Liver (tissue), 9 donors: ENCODE results near the gene WFIKKN1. TPM values are rescaled to one million over a fixed set of nuclear protein-coding genes. Genes with fewer than 3 reads are reported as not detected.

Experiments
- DNase-seq: peaks from one replicate; pipeline ENCODE4 v3.0.0-alpha.2; 2017; ENCODE audit warnings: low spot score
- H3K27ac ChIP-seq, 2 donors: one replicate each; pipeline ENCODE4 v1.7.0; 2013; ENCODE audit warnings: inconsistent platforms in 2 of 2, low read length in 2 of 2, control low read depth in 1 of 2, low read depth in 1 of 2, mild to moderate bottlenecking in 1 of 2
- H3K27me3 ChIP-seq, 4 donors: one replicate each; pipeline versions ENCODE4 v1.6.1 to v1.7.0; 2013; ENCODE audit warnings: low read length in 3 of 4, inconsistent platforms in 1 of 4, mild to moderate bottlenecking in 1 of 4, moderate library complexity in 1 of 4; ENCODE audit not compliant: control insufficient read depth in 4 of 4, insufficient read depth in 4 of 4
- H3K36me3 ChIP-seq, 4 donors: one replicate each; pipeline versions ENCODE4 v1.6.1 to v1.7.0; 2013; ENCODE audit warnings: low read length in 3 of 4, mild to moderate bottlenecking in 3 of 4, low read depth in 1 of 4, moderate library complexity in 1 of 4; ENCODE audit not compliant: control insufficient read depth in 4 of 4, insufficient read depth in 3 of 4
- H3K4me1 ChIP-seq, 4 donors: one replicate each; pipeline versions ENCODE4 v1.6.1 to v1.7.0; 2013; ENCODE audit warnings: low read length in 3 of 4, mild to moderate bottlenecking in 3 of 4, moderate library complexity in 1 of 4; ENCODE audit not compliant: control insufficient read depth in 4 of 4, insufficient read depth in 4 of 4
- H3K4me3 ChIP-seq, 3 donors: one replicate each; pipeline versions ENCODE4 v1.6.1 to v1.7.0; 2013; ENCODE audit warnings: low read length in 3 of 3, control low read depth in 1 of 3, low read depth in 1 of 3, mild to moderate bottlenecking in 1 of 3
- H3K9ac ChIP-seq, 2 donors: one replicate each; pipeline ENCODE4 v1.7.0; 2013; ENCODE audit warnings: low read length in 2 of 2, mild to moderate bottlenecking in 2 of 2, moderate library complexity in 2 of 2, control low read depth in 1 of 2, low read depth in 1 of 2
- H3K9me3 ChIP-seq, 4 donors: one replicate each; pipeline versions ENCODE4 v1.6.1 to v1.7.0; 2013; ENCODE audit warnings: low read length in 3 of 4; ENCODE audit not compliant: control insufficient read depth in 4 of 4
- FOXA1 ChIP-seq: IDR thresholded peaks from 2 replicates; pipeline ENCODE4 v1.6.1; 2016; ENCODE audit warnings: antibody characterized with exemption
- FOXA2 ChIP-seq: IDR thresholded peaks from 2 replicates; pipeline ENCODE4 v1.6.1; 2016; ENCODE audit warnings: antibody characterized with exemption
- GABPA ChIP-seq, 2 donors: IDR thresholded peaks in 1 of 2; conservative IDR thresholded peaks in 1 of 2; 2 replicates each; pipeline ENCODE4 v1.6.1; 2016; ENCODE audit warnings: antibody characterized with exemption in 2 of 2, mild to moderate bottlenecking in 1 of 2, moderate library complexity in 1 of 2
- HNF4A ChIP-seq, 2 donors: conservative IDR thresholded peaks; 2 replicates each; pipeline ENCODE4 v1.6.1; 2016; ENCODE audit warnings: antibody characterized with exemption in 2 of 2, mild to moderate bottlenecking in 2 of 2
- HNF4G ChIP-seq: IDR thresholded peaks from 2 replicates; pipeline ENCODE4 v1.6.1; 2016; ENCODE audit warnings: antibody characterized with exemption
- JUND ChIP-seq, 2 donors: IDR thresholded peaks; 2 replicates each; pipeline ENCODE4 v1.6.1; 2016; ENCODE audit warnings: antibody characterized with exemption in 2 of 2
- MAX ChIP-seq: IDR thresholded peaks from 2 replicates; pipeline ENCODE4 v1.6.1; 2016; ENCODE audit warnings: antibody characterized with exemption
- NR2F2 ChIP-seq: IDR thresholded peaks from 2 replicates; pipeline ENCODE4 v1.6.1; 2016; ENCODE audit warnings: antibody characterized with exemption
- RXRA ChIP-seq, 2 donors: IDR thresholded peaks; 2 replicates each; pipeline ENCODE4 v1.6.1; 2017 to 2018; ENCODE audit warnings: antibody characterized with exemption in 2 of 2, mild to moderate bottlenecking in 1 of 2
- SP1 ChIP-seq: IDR thresholded peaks from 2 replicates; pipeline ENCODE4 v1.6.1; 2018; ENCODE audit warnings: antibody characterized with exemption, mild to moderate bottlenecking
- TAF1 ChIP-seq: conservative IDR thresholded peaks from 2 replicates; pipeline ENCODE4 v1.6.1; 2016; ENCODE audit warnings: antibody characterized with exemption, mild to moderate bottlenecking
- YY1 ChIP-seq: IDR thresholded peaks from 2 replicates; pipeline ENCODE4 v1.6.1; 2016; ENCODE audit warnings: antibody characterized with exemption, mild to moderate bottlenecking
- WGBS: extraction: QIAGEN DNeasy Blood & Tissue Kit; methylation state at CpG from one replicate; pipeline ENCODE4 v1.1.7; 2013; 5-methylcytosine and 5-hydroxymethylcytosine counted together
- polyA plus RNA-seq, 2 donors: library from polyadenylated mRNA; stranded (reverse) in 1 of 2; unstranded in 1 of 2; fragments of 200-250 nt in 1 of 2; fragments of >200 nt in 1 of 2; fragmentation: Nextera tagmentation in 1 of 2; extraction: Ambion mirVana in 1 of 2; gene quantifications; one replicate each; pipeline versions ENCODE4 v1.2.1 to v1.2.3, GENCODE V29; 2013 to 2015
- total RNA-seq, 2 donors: library from RNA; depleted of rRNA; stranded (reverse); fragments of >200 nt; gene quantifications; one replicate each; pipeline ENCODE4 v1.2.3, GENCODE V29; 2014
- TF ChIP-seq, protein P1 (sequence below): fragments of 150-350 bp; IDR thresholded peaks from 2 replicates; pipeline ENCODE4 v1.5.1; 2017; ENCODE audit warnings: improper control_type of control experiment, low read depth, low read length; ENCODE audit not compliant: missing input control
- TF ChIP-seq, protein P2 (sequence below): IDR thresholded peaks from 2 replicates; pipeline ENCODE4 v1.6.1; 2016; ENCODE audit warnings: antibody characterized with exemption, mild to moderate bottlenecking
- TF ChIP-seq, protein P3 (sequence below): IDR thresholded peaks from 2 replicates; pipeline ENCODE4 v1.6.1; 2016; ENCODE audit warnings: antibody characterized with exemption
- donor health status: healthy.
- donor health status: healthy.
- donor health status: healthy.
- donor health status: healthy.
- donor health status: healthy.

WFIKKN1 gene
- total and polyA plus RNA-seq, 4 donors = 0.19 to 1.2 (median 0.46) TPM

DNA sequence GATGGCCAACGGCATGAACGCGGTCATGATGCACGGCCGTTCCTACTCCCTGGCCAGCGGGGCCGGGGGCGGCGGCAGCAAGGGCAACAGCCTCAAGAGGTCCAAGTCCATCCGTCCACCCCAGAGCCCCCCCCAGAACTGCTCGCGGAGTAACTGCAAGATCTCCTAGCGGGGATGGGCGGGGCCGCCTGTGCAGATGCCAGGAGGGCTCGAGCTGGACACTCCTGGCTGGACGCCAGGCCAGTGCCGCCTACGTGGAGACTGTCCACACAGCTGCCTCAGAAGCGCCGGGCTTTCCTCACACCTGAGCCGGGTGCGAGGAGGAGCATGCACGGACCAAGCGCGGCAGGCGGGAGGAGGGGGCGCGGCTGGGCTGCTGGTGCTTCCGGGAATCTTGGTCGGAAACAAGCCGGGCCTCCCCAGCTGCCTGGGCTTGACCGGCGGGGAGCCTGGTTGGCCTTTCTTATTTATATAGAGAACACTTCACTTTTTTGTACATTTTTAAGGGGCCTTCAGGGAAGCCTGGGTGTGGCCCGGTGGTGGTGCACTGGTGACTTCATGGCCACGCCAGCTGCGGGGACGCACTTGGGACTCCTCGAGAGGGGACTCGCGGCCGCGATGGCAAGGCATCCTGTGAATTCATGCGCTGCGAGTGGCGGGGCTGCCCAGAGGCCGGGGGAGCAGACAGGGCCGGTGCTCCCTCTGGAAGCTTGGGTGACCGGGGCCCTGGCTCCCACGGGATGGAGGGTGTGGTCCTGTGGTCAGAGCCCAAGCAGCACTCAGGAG is 3.1 kb upstream of the WFIKKN1 start:
- Histone ChIP-seq H3K4me3 (no peak overlapping the region), H3K27ac (no peak overlapping the region), H3K4me1 (peaks cover 29 to 47% (median 42%) of the 10 kb centered on the region in 4 donors), H3K9ac (no peak overlapping the region), H3K27me3 (no peaks in the 10 kb centered on the region), H3K36me3 (peaks cover 0 to 12% (median 4%) of the 10 kb centered on the region in 4 donors), H3K9me3 (no peaks in the 10 kb centered on the region)
- WGBS = 75% methylated on average over 50 of the region's 50 CpGs
- TF ChIP-seq HNF4A (conservative IDR thresholded peaks at IDR 0.05) = peak; percentile 34 to 36
- no peak for TF ChIP-seq YY1
- TF ChIP-seq MAX = no peak
- peak; percentile 6 to 21 for TF ChIP-seq RXRA (IDR thresholded peaks at IDR 0.05)
- TF ChIP-seq NR2F2 = no peak
- no peak for TF ChIP-seq SP1
- TF ChIP-seq, protein P1, sequence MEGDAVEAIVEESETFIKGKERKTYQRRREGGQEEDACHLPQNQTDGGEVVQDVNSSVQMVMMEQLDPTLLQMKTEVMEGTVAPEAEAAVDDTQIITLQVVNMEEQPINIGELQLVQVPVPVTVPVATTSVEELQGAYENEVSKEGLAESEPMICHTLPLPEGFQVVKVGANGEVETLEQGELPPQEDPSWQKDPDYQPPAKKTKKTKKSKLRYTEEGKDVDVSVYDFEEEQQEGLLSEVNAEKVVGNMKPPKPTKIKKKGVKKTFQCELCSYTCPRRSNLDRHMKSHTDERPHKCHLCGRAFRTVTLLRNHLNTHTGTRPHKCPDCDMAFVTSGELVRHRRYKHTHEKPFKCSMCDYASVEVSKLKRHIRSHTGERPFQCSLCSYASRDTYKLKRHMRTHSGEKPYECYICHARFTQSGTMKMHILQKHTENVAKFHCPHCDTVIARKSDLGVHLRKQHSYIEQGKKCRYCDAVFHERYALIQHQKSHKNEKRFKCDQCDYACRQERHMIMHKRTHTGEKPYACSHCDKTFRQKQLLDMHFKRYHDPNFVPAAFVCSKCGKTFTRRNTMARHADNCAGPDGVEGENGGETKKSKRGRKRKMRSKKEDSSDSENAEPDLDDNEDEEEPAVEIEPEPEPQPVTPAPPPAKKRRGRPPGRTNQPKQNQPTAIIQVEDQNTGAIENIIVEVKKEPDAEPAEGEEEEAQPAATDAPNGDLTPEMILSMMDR = no peak
- TF ChIP-seq, protein P2, sequence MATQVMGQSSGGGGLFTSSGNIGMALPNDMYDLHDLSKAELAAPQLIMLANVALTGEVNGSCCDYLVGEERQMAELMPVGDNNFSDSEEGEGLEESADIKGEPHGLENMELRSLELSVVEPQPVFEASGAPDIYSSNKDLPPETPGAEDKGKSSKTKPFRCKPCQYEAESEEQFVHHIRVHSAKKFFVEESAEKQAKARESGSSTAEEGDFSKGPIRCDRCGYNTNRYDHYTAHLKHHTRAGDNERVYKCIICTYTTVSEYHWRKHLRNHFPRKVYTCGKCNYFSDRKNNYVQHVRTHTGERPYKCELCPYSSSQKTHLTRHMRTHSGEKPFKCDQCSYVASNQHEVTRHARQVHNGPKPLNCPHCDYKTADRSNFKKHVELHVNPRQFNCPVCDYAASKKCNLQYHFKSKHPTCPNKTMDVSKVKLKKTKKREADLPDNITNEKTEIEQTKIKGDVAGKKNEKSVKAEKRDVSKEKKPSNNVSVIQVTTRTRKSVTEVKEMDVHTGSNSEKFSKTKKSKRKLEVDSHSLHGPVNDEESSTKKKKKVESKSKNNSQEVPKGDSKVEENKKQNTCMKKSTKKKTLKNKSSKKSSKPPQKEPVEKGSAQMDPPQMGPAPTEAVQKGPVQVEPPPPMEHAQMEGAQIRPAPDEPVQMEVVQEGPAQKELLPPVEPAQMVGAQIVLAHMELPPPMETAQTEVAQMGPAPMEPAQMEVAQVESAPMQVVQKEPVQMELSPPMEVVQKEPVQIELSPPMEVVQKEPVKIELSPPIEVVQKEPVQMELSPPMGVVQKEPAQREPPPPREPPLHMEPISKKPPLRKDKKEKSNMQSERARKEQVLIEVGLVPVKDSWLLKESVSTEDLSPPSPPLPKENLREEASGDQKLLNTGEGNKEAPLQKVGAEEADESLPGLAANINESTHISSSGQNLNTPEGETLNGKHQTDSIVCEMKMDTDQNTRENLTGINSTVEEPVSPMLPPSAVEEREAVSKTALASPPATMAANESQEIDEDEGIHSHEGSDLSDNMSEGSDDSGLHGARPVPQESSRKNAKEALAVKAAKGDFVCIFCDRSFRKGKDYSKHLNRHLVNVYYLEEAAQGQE = no peak
- TF ChIP-seq TAF1 = no peak
- TF ChIP-seq GABPA (IDR thresholded peaks at IDR 0.05 in 1 of 2, conservative IDR thresholded peaks at IDR 0.05 in 1 of 2) = no peak
- no peak for TF ChIP-seq JUND (IDR thresholded peaks at IDR 0.05)
- no peak for TF ChIP-seq FOXA2
- TF ChIP-seq HNF4G = no peak
- peak; percentile 48 for DNase-seq

GRCh38 chr16:628321-629061 is 2.3 kb upstream of the WFIKKN1 start:
- no peak for TF ChIP-seq GABPA (IDR thresholded peaks at IDR 0.05 in 1 of 2, conservative IDR thresholded peaks at IDR 0.05 in 1 of 2)
- TF ChIP-seq, protein P1 = no peak
- TF ChIP-seq MAX = no peak
- TF ChIP-seq JUND (IDR thresholded peaks at IDR 0.05) = no peak
- TF ChIP-seq YY1 = no peak
- no peak for TF ChIP-seq FOXA1
- no peak for TF ChIP-seq RXRA (IDR thresholded peaks at IDR 0.05)
- TF ChIP-seq HNF4G = no peak
- no peak for TF ChIP-seq HNF4A (conservative IDR thresholded peaks at IDR 0.05)
- no peak for TF ChIP-seq SP1
- TF ChIP-seq, protein P3, sequence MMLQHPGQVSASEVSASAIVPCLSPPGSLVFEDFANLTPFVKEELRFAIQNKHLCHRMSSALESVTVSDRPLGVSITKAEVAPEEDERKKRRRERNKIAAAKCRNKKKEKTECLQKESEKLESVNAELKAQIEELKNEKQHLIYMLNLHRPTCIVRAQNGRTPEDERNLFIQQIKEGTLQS = no peak
- no peak for TF ChIP-seq TAF1
- TF ChIP-seq NR2F2 = no peak
- Histone ChIP-seq H3K36me3 (peaks cover 0 to 12% (median 7%) of the 10 kb centered on the region in 4 donors), H3K4me3 (no peak overlapping the region), H3K27ac (peak overlapping the region in 1 of 2 donors; percentile 59), H3K4me1 (peaks cover 29 to 47% (median 42%) of the 10 kb centered on the region in 4 donors), H3K9me3 (no peaks in the 10 kb centered on the region), H3K9ac (no peak overlapping the region), H3K27me3 (no peaks in the 10 kb centered on the region)
- no peak for DNase-seq
- WGBS = 94% methylated on average over 33 of the region's 33 CpGs
